ENCODE results near the gene KBTBD3.
A peak's percentile ranks its signal among the peaks of the same experiment; 100 is the strongest.

Gene KBTBD3

GRCh38 chr11:106076919-106077608 is at the start of gene KBTBD3:
TSS of gene KBTBD3 (minus strand) at chr11:106077347. CDS start at chr11:106059097, 18,250 bp downstream.
- peak; percentile 100 for DNase-seq

- peak; percentile 67 for DNase-seq
These were observed 44.6 kb upstream of the KBTBD3 start for GRCh38 chr11:106121570-106122320.

DNA sequence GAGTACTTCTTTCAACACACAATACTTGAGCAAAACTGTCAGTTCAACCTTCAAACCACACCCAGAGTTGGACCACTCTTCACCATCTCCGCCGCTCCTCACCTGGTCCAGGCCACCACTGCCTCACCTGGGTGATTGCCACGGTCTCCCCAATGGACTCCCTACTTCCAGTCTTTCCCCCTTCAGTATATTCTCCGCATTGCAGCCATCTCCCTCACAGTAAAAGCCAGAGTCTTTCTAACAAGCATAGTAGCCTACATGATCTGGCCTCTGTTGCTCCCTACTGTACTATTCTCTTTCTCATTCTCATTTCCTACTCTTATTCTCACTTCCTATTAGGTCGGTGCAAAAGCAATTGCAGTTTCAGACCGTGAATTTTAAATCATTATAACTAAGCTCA is 28.8 kb upstream of the KBTBD3 start:
- no peak for DNase-seq

DNA sequence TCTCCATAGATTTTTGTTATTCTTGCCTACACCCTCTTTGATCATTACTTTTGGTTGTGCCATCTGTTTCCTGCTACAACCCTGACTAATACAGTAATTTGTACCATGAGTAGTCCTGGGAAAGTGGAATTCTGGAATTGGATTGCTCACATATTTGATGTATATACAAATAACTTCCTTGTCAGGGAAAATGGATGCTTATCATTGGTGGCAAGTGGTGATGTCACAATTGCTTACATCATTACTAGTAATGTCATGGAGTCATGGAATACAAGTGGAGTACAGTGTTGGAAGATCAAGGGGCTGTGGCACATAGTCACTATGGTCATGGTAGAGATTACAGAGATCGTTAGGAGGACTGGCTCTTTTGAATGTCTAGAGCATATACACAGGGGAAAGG is 24.7 kb upstream of the KBTBD3 start:
- no peak for DNase-seq

DNA sequence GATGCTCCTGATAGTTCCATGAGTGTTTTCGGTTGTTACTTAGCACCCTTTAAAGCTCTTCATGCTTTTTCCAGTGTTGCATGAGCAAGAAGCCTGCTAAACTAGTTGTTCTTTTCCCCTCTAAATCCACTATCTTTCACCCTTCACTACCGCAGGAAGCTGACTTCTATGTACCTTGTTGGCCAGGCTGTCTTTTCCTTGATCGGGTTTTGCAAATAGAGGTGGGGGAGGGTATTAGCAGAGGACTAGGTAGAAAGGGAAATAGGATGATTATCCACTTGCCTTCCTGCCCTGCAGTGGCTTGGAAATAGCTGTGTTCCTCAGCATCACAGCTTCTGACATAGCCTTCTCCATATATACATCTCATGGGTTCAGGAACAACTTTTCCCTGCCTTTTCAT is 24.2 kb upstream of the KBTBD3 start:
- DNase-seq = no peak

DNA sequence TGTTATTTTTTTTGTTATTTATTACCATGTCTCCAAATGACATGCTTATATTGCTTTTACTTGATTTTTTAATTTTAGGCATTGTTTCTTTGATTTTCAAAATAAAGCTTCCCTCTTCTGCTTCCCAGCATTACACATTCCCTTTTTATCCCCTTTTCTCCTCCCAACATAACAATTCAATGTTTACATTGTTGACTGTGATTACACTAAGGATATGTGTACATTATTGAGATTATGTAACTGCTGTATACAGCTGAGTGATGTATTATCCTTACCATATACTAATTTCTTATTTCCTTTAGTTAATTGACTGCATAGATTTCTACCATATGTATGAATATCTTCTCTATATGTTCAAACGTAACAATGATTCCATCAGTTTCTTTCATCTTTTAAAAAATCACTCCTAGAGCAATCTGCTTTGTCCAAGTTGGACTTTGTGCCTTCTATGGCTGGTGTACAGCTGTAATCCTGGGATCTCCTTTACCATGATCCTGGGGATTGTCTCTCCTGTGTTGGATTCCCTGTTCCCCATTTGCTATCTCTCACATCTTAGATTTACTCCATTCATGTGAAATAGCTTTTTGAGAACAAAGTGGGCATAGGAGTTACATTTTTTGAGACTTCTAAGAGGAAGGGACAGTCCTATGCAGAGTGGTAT is 21.9 kb upstream of the KBTBD3 start:
- no peak for DNase-seq

DNA sequence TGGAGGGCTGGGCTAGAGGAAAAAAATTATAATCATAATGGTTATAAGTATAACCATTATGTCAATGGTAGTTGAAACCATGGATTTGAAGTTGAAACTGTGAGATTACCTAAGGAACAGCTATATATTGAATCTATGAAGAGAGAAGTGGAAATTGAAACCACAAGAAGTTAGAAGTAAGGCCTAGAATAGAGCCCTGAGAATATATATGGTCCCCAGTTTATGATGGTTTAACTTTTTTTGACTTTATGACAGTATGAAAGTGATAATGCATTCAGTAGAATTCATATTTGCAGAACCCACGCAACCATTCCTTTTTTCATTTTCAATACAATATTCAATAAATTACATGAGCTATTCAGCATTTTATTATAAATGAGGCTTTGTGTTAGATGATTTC is 15.3 kb upstream of the KBTBD3 start:
- DNase-seq = no peak

DNA sequence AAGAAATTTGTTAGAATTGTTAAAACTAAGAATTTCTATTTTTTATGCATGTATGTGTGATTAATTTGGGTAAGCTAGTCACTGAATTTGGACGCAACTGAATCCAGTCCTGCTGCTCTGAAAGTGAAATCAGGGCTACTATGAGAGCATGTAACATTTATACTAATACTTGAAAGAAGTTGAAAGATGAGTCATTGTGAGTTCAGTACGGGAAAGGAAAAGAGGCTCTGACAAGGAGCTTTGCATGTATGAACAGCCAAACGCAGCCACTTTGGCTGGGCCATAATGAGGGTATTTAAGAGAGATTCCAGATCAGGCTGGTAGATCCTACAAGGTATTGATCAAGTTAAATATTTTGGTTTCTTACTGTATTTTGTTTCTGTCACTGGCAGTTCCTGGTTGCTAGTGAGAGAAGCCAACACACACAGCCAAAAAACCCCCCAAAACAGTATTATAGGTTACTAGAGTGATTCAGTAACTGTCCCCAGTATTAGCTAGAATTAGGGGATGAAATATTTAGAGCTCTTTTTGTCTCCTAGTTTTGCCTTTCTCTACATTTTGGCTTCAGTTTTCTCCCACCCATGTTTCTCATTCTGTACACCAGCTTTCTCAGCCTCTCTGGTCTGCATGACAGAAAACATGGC is 14.5 kb upstream of the KBTBD3 start:
- no peak for DNase-seq

DNA sequence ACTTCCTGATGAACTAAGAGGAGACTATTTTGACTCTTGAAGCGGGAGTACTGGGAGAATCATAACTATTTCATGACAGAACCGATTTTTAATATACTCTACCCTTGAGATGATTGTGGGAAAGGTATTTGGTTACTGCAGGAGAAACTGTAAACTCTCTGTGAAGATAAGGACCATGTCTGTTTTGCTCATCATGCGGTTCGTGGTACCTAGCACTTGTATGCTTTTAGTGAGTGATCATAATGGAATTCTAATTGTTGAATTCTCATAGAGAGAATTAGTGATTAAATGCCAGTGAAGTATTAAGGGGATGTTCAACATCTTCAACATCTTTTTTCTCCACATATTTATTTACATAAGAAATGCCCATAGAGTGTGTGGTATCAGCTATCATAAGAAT is 11.7 kb upstream of the KBTBD3 start:
- DNase-seq = no peak

DNA sequence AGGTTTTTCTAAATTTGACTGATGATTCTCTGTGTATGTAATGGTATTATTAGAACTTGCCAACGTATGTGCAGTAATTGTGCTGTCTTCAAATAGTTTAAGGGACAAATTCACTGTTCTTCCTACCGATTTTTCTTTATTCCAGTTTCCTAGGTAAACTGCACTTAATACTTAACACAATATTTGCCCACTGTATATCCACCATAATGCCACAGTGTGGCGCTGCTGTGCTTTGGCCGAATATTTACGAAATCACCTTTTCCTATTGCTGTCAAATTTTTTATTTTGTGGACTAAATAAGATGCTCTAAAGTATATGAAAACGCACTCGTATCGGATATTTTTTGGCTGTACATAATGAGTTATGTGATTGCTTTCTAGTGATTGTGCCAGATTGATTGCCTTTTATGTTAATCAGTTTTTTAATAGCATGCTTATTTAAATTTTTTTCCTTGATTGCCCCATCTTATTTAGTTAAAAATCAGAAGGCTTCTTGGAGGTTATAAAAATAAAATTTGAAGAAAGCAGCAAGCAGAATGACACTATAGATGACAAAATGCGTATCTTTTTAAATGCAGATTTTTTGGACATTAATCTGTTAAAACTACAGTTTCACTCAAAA is 10.8 kb upstream of the KBTBD3 start:
- DNase-seq = no peak

GRCh38 chr11:106086850-106087249 is 9.7 kb upstream of the KBTBD3 start:
- DNase-seq = no peak

DNA sequence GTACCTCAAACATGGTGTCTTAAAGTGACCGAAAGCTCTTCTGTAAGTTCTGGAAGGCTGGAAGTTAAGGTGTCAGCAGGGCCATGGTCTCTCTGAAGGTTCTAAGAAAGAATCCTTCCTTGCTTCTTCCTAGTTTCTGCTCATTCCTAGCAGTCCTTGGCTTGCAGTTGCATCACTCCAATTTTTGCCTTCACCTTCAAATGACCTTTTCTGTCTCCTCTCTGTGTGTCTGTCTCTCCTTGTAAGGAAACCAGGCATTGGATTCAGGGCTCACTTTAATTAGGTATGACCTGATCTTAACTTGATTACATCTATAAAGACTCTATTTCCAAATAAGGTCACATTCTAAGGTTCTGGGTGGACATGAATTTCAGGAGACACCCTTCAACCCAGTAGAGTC is 9.0 kb upstream of the KBTBD3 start:
- DNase-seq = no peak

DNA sequence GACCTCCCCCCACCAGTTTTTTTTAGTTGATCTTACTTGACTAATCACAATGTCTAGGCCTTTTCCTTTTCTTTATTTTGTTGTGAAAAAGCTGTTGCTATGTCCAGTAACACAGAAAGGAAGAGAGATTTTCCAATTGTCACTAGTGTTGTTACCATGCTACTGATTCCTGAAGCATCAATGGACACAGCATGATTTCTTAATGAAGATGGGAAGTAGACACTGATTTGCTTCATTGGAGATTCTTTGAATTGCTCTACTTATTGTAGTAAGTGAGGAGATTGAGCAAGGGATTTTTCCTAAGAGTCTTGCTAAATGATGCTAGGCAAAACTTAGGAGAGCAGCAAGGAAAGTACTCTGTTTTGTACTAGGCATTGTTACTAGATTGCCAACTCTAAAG is 4.9 kb upstream of the KBTBD3 start:
- no peak for DNase-seq

GRCh38 chr11:106077609-106078455 is 685 bp upstream of the KBTBD3 start, which contains the start of gene AASDHPPT:
TSS of gene AASDHPPT (plus strand) at chr11:106077662. CDS start at chr11:106077711, 49 bp downstream.
- peak; percentile 75 for DNase-seq

GRCh38 chr11:106076171-106076918 is 802 bp downstream of the KBTBD3 start:
- no peak for DNase-seq

DNA sequence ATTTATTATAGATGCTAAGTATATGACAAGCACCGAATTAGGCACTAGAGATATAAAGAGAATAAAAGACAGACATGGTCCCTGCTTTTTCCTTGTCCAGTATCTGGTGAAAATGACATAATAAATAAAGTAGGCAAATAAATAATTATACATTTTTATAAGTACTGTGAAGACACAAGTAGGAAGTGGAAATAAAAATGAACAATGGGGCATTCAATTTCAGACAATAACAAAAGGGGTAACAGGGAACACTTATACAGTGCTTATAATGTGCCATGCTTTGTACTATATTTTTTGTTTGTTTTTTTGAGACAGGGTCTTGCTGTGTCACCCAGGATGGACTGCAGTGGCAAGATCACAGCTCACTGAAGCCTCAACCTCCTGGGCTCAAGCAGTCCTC is 4.3 kb downstream of the KBTBD3 start:
- no peak for DNase-seq

DNA sequence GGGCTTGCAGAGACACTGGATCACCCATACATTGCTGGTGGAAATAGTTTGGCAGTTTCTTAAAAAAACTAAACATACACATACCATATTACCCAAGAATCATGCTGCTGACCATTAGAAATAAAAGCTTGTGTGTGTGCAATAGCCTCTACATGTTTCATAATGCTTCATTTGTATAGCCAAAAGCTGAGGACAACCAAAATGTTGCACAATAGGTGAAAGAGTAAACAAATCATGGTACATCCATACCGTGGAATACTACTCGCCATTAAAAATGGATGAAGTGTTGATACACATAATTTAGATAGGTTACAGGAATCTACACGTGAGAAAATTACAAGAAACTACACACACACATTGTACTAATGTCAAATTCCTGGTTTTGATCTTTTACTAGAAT is 6.5 kb downstream of the KBTBD3 start:
- DNase-seq = no peak

DNA sequence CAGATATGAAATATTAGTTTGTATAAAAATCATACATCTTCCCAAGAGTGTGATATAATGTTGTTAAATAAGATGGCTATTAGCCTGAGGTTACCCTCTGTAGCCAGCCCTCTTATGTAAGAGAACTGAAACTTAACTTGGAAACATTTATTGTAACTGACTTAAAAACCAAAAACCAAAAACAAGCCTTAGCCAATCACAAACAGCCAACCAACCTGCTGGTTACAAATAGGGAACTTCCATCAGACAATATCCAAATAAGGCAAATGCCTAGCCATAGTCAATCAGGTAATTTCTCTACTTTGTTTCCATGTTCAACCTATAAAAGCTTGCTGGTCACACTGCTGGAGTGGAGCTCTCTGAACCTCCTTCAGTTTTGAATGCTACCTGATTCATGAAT is 14.1 kb downstream of the KBTBD3 start:
- no peak for DNase-seq

- DNase-seq = no peak
These were observed 14.9 kb downstream of the KBTBD3 start for GRCh38 chr11:106061954-106062949.

DNA sequence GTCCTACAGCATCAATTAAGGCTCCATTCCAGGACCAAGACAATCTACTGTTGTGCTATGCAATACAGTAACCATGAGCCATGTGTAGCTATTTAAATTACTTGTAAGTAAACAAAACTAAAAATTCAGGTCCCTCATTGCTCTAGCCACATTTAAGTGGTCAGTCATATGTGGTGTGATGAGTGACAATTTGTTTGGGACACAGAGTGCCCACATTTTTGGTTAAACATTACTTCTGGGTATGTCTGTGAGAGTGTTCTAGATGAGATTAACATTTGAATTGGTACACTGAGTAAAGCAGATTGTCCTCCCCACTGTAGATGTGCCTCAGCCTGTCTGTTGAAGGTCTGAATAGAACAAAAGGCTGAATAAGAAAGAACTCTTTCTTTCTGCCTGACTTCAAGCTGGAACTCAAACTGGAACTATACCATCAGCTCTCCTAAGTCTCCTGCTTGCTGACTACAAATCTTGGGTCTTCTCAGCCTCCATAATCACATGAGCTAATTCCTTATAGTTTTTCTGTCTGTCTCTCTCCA is 15.8 kb downstream of the KBTBD3 start:
- no peak for DNase-seq

Measured in islet precursor cell (in vitro differentiated cells).